Measurements from ENCODE around the gene SYT15. TPM values are rescaled to one million over a fixed set of nuclear protein-coding genes. Genes with fewer than 3 reads are reported as not detected.
"Not testable (repeated sequence)": the region's sequence is repeated elsewhere in the genome, so short reads cannot be mapped to it uniquely, and the experiment has no call there.

The SYT15 gene
- total RNA-seq, 1 donor from 2014 or later: 0.79 TPM

- not testable (repeated sequence) for DNase-seq
Measured at GRCh38 chr10:46589589-46589988, 10.7 kb downstream of the SYT15 start.

GRCh38 chr10:46591053-46591452 lies 12.1 kb downstream of the SYT15 start:
- not testable (repeated sequence) for DNase-seq

GRCh38 chr10:46593307-46593706 lies 14.4 kb downstream of the SYT15 start:
- not testable (repeated sequence) for DNase-seq

GRCh38 chr10:46594453-46595063 lies 15.6 kb downstream of the SYT15 start:
- not testable (repeated sequence) for DNase-seq

GRCh38 chr10:46596570-46596969 lies 17.6 kb downstream of the SYT15 start:
- DNase-seq: not testable (repeated sequence)

GRCh38 chr10:46597616-46598246 lies 18.8 kb downstream of the SYT15 start:
- DNase-seq: not testable (repeated sequence)

GRCh38 chr10:46600516-46600915 lies 21.6 kb downstream of the SYT15 start:
- not testable (repeated sequence) for DNase-seq

GRCh38 chr10:46615540-46615939 lies 36.6 kb downstream of the SYT15 start:
- not testable (repeated sequence) for DNase-seq

GRCh38 chr10:46616227-46616626 lies 37.3 kb downstream of the SYT15 start:
- DNase-seq: not testable (repeated sequence)

GRCh38 chr10:46617134-46617533 lies 38.2 kb downstream of the SYT15 start:
- not testable (repeated sequence) for DNase-seq

- DNase-seq: not testable (repeated sequence)
Measured at GRCh38 chr10:46617913-46618312, 39.0 kb downstream of the SYT15 start.

GRCh38 chr10:46623899-46624654 lies 45.1 kb downstream of the SYT15 start:
- DNase-seq: not testable (repeated sequence)

GRCh38 chr10:46629805-46630204 lies 50.9 kb downstream of the SYT15 start:
- DNase-seq: not testable (repeated sequence)

GRCh38 chr10:46630816-46631215 lies 51.9 kb downstream of the SYT15 start:
- DNase-seq: not testable (repeated sequence)

GRCh38 chr10:46631683-46632082 lies 52.8 kb downstream of the SYT15 start:
- not testable (repeated sequence) for DNase-seq

- DNase-seq: not testable (repeated sequence)
Measured at GRCh38 chr10:46634698-46635097, 55.8 kb downstream of the SYT15 start.

GRCh38 chr10:46635364-46635959 lies 56.5 kb downstream of the SYT15 start:
- not testable (repeated sequence) for DNase-seq

- not testable (repeated sequence) for DNase-seq
Measured at GRCh38 chr10:46640005-46640404, 61.1 kb downstream of the SYT15 start.

All from skin of body (tissue), 2 donors.